Stimulated activated CD8-positive, alpha-beta memory T cell treated with anti-CD3 and anti-CD28 coated beads, Interleukin-12 subunit alpha, Interleukin-12 subunit beta, amount 100 ng/mL, for 24 hours (primary cell): ENCODE measurements around the gene EEF2K.
"Not testable (repeated sequence)": the region's sequence is repeated elsewhere in the genome, so short reads cannot be mapped to it uniquely, and the experiment has no call there.

Experiments used
- DNase-seq: peaks from one replicate; pipeline ENCODE4 v3.0.0-alpha.2; 2020; ENCODE audit errors: extremely low read depth

The EEF2K gene

GRCh38 chr16:22190081-22190775, 15.8 kb upstream of the EEF2K start:
- DNase-seq, result peak; percentile 98

GRCh38 chr16:22190776-22191531, 15.1 kb upstream of the EEF2K start:
- DNase-seq, result peak; percentile 97

- DNase-seq, result no peak
These were observed 14.4 kb upstream of the EEF2K start for GRCh38 chr16:22191532-22192260.

GRCh38 chr16:22192261-22193062, 13.6 kb upstream of the EEF2K start:
- peak; percentile 50 for DNase-seq

- DNase-seq, result no peak
These were observed 13.0 kb upstream of the EEF2K start for GRCh38 chr16:22193063-22193411.

GRCh38 chr16:22194707-22195444, 11.2 kb upstream of the EEF2K start:
- DNase-seq, result no peak

- no peak for DNase-seq
These were observed 10.7 kb upstream of the EEF2K start for GRCh38 chr16:22195445-22195694.

GRCh38 chr16:22195695-22196558, 10.2 kb upstream of the EEF2K start:
- DNase-seq, result peak; percentile 67

- not testable (repeated sequence) for DNase-seq
These were observed 9.4 kb upstream of the EEF2K start for GRCh38 chr16:22196559-22197168.

GRCh38 chr16:22198547-22199293, 7.4 kb upstream of the EEF2K start:
- no peak for DNase-seq

- DNase-seq, result no peak
These were observed 3.8 kb upstream of the EEF2K start for GRCh38 chr16:22202261-22202637.

- DNase-seq, result no peak
These were observed 3.0 kb upstream of the EEF2K start for GRCh38 chr16:22203091-22203490.

- DNase-seq, result no peak
These were observed 1.9 kb upstream of the EEF2K start for GRCh38 chr16:22204091-22204655.

- no peak for DNase-seq
These were observed 483 bp upstream of the EEF2K start for GRCh38 chr16:22205577-22206012.

- DNase-seq, result peak; percentile 55
These were observed 1.0 kb downstream of the EEF2K start for GRCh38 chr16:22206842-22207714.

GRCh38 chr16:22207715-22208360, 1.8 kb downstream of the EEF2K start:
- no peak for DNase-seq

- no peak for DNase-seq
These were observed 4.2 kb downstream of the EEF2K start for GRCh38 chr16:22210285-22210684.
